ENCODE data around the gene CRABP2.

- TF ChIP-seq CTCF (IDR thresholded peaks at IDR 0.05) (no peak), EZH2 (IDR thresholded peaks at IDR 0.05) (no peak)
These were observed 12.2 kb downstream of the CRABP2 start for GRCh38 chr1:156692925-156693847.
